Left ventricle myocardium inferior (tissue), 1 donor: ENCODE results near the gene ACBD6. TPM values are rescaled to one million over a fixed set of nuclear protein-coding genes. Genes with fewer than 3 reads are reported as not detected.

ENCODE experiments used
- DNase-seq: peaks from one replicate; pipeline ENCODE4 v3.0.0-alpha.2; 2020
- H3K27ac ChIP-seq: fragments of 200-600 bp; replicated peaks from 2 replicates; pipeline ENCODE4 v1.8.0; 2021
- H3K27me3 ChIP-seq: fragments of 200-600 bp; 2 replicates; pipeline ENCODE4 v1.8.0; 2021; ENCODE audit warnings: low read depth
- H3K36me3 ChIP-seq: fragments of 200-600 bp; 2 replicates; pipeline ENCODE4 v1.8.0; 2021
- H3K4me1 ChIP-seq: fragments of 200-600 bp; 2 replicates; pipeline ENCODE4 v1.8.0; 2021
- H3K4me3 ChIP-seq: fragments of 200-600 bp; 2 replicates; pipeline ENCODE4 v1.8.0; 2021; ENCODE audit warnings: mild to moderate bottlenecking, moderate library complexity
- H3K9me3 ChIP-seq: fragments of 200-600 bp; replicated peaks from 2 replicates; pipeline ENCODE4 v1.8.0; 2021
- CTCF ChIP-seq: fragments of 200-600 bp; IDR thresholded peaks from 2 replicates; pipeline ENCODE4 v1.8.0; 2021; ENCODE audit warnings: antibody characterized with exemption, mild to moderate bottlenecking, borderline replicate concordance
- intact Hi-C: fragments of 100-400 bp; cut with micrococcal nuclease; formaldehyde crosslinking; loops from one replicate; pipeline ENCODE4 v1.11.0; 2022
- total RNA-seq: library from RNA; stranded (reverse); fragmentation: NEBNext Ultra II Directional; extraction: Animal tissue kit (Norgen Biotek cat#: 25700); gene quantifications from one replicate; pipeline ENCODE4 v1.2.1, GENCODE V29; 2021
- donor health status: DM: no; HTN: yes; CAD: no; lungs with severe emphysema.

Gene ACBD6
- total RNA-seq, 1 donor from 2014 or later: 18.2 TPM

- Histone ChIP-seq H3K36me3 (no peaks in the 10 kb centered on the region), H3K4me3 (no peak overlapping the region), H3K27me3 (no peaks in the 10 kb centered on the region), H3K27ac (no peak overlapping the region), H3K4me1 (no peaks in the 10 kb centered on the region), H3K9me3 (no peaks in the 10 kb centered on the region)
- DNase-seq: no peak
- TF ChIP-seq CTCF: no peak
- intact Hi-C loops: no loop called here
These were observed 100.4 kb downstream of the ACBD6 start for GRCh38 chr1:180402001-180402400.

GRCh38 chr1:180397175-180397574 is 105.2 kb downstream of the ACBD6 start:
- H3K4me1 ChIP-seq: no peaks in the 10 kb centered on the region
- no peaks in the 10 kb centered on the region for H3K27me3 ChIP-seq
- no peak for TF ChIP-seq CTCF
- peaks cover 13% of the 10 kb centered on the region for H3K9me3 ChIP-seq
- no peak overlapping the region for H3K27ac ChIP-seq
- DNase-seq: no peak
- H3K36me3 ChIP-seq: peaks cover 21% of the 10 kb centered on the region
- H3K4me3 ChIP-seq: no peak overlapping the region
- intact Hi-C loops: no loop called here

- intact Hi-C loops: no loop called here
- peaks cover 21% of the 10 kb centered on the region for H3K36me3 ChIP-seq
- no peaks in the 10 kb centered on the region for H3K27me3 ChIP-seq
- no peaks in the 10 kb centered on the region for H3K4me1 ChIP-seq
- no peak overlapping the region for H3K27ac ChIP-seq
- no peak for DNase-seq
- H3K9me3 ChIP-seq: peaks cover 26% of the 10 kb centered on the region
- no peak overlapping the region for H3K4me3 ChIP-seq
- TF ChIP-seq CTCF: no peak
These were observed 109.8 kb downstream of the ACBD6 start for GRCh38 chr1:180392427-180393145.

- H3K4me3 ChIP-seq: no peak overlapping the region
- no peaks in the 10 kb centered on the region for H3K27me3 ChIP-seq
- H3K36me3 ChIP-seq: peaks cover 21% of the 10 kb centered on the region
- DNase-seq: no peak
- no peaks in the 10 kb centered on the region for H3K4me1 ChIP-seq
- TF ChIP-seq CTCF: no peak
- no peak overlapping the region for H3K27ac ChIP-seq
- intact Hi-C loops: no loop called here
- H3K9me3 ChIP-seq: peaks cover 26% of the 10 kb centered on the region
These were observed 110.4 kb downstream of the ACBD6 start for GRCh38 chr1:180392020-180392419.

GRCh38 chr1:180387413-180387812 is 115.0 kb downstream of the ACBD6 start:
- no peak for TF ChIP-seq CTCF
- Histone ChIP-seq H3K27ac (no peak overlapping the region), H3K4me1 (no peaks in the 10 kb centered on the region), H3K36me3 (no peaks in the 10 kb centered on the region), H3K4me3 (no peak overlapping the region), H3K9me3 (peaks cover 56% of the 10 kb centered on the region), H3K27me3 (no peaks in the 10 kb centered on the region)
- no peak for DNase-seq
- intact Hi-C loops: no loop called here
